RWPE2 (cell line): ENCODE results near the gene SNRPF.

Experiments
- ATAC-seq: fragments of 200-7000 bp; cut with Tn5 transposase; 3 replicates; pipeline ENCODE4 v1.9.1; 2021; ENCODE audit warnings: low read depth
- DNase-seq: peaks from one replicate; pipeline ENCODE4 v3.0.0-alpha.2; 2020; ENCODE audit warnings: low spot score
- H3K27ac ChIP-seq: fragments of 450-650 bp; 2 replicates; pipeline ENCODE4 v1.5.1; 2017; ENCODE audit warnings: mild to moderate bottlenecking; ENCODE audit not compliant: poor library complexity, severe bottlenecking
- H3K27me3 ChIP-seq: fragments of 250-450 bp; sonication (Bioruptor Pico); 2 replicates; pipeline ENCODE4 v1.5.1; 2021; ENCODE audit warnings: mild to moderate bottlenecking, moderate library complexity; ENCODE audit not compliant: insufficient read depth, poor library complexity, severe bottlenecking
- H3K36me3 ChIP-seq: fragments of 250-450 bp; sonication (Bioruptor Pico); 2 replicates; pipeline ENCODE4 v1.5.1; 2020; ENCODE audit warnings: low read depth, mild to moderate bottlenecking, moderate library complexity
- H3K4me1 ChIP-seq: fragments of 250-450 bp; sonication (Bioruptor Pico); 2 replicates; pipeline ENCODE4 v1.5.1; 2021; ENCODE audit warnings: mild to moderate bottlenecking, moderate library complexity; ENCODE audit not compliant: insufficient read depth, poor library complexity, severe bottlenecking
- H3K4me3 ChIP-seq: fragments of 250-450 bp; sonication (Bioruptor Pico); 2 replicates; pipeline ENCODE4 v1.5.1; 2021; ENCODE audit warnings: mild to moderate bottlenecking, moderate library complexity; ENCODE audit not compliant: severe bottlenecking
- H3K9me3 ChIP-seq: fragments of 250-450 bp; sonication (Bioruptor Pico); 2 replicates; pipeline ENCODE4 v1.5.1; 2021; ENCODE audit warnings: mild to moderate bottlenecking, moderate library complexity; ENCODE audit not compliant: severe bottlenecking
- CTCF ChIP-seq: fragments of 450-650 bp; IDR thresholded peaks from one replicate; pipeline ENCODE4 v1.5.1; 2017; ENCODE audit warnings: mild to moderate bottlenecking, moderate library complexity; ENCODE audit not compliant: poor library complexity, severe bottlenecking

SNRPF gene

GRCh38 chr12:95820096-95820703 lies 38.6 kb upstream of the SNRPF start:
- Histone ChIP-seq H3K36me3 (no peaks in the 10 kb centered on the region), H3K27me3 (peaks cover 6% of the 10 kb centered on the region), H3K27ac (no peak overlapping the region), H3K4me3 (no peak overlapping the region), H3K9me3 (no peaks in the 10 kb centered on the region), H3K4me1 (no peaks in the 10 kb centered on the region)
- peak; percentile 87 for TF ChIP-seq CTCF
- ATAC-seq = peak; percentile 50; the same call in 1 of the 3 replicates
- no peak for DNase-seq

- Histone ChIP-seq H3K9me3 (no peaks in the 10 kb centered on the region), H3K36me3 (no peaks in the 10 kb centered on the region), H3K4me1 (no peaks in the 10 kb centered on the region), H3K4me3 (no peak overlapping the region), H3K27me3 (peaks cover 19% of the 10 kb centered on the region), H3K27ac (no peak overlapping the region)
- ATAC-seq (no peak), DNase-seq (no peak)
- TF ChIP-seq CTCF = no peak
Observed at GRCh38 chr12:95829395-95829794, 29.4 kb upstream of the SNRPF start.

DNA sequence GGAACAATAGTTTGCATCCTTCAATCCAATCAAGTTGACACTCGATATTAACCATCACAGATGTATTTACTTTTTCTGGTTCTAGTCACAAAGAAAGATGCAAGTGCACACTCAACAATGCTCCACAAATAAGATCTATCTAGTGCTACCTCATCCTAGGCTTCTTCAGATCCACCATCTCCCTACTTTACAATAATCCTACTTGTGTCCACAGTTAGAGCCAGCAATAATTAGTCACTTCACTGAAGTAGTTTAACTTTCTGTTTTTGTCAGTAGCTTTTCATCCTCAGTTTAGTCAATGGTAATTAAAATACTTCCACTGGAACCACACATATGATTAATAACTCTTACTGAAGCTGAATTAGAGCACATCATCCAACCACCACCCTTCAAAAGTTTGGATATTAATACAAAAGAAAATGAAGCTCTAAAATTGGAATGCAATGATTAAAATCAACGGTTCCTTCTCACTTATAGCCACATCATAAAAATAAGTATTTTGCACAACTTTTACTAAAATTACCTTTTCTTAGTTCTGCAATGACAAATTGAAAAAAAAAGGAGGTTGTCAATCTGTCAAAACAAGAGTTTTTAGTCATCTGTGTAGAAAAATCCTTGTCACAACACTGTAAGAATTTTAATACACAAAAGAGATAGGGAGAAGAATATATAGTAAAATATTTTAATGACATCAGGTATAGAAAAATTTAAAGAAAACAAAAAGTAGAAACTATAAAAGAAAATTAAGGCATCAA lies 28.2 kb upstream of the SNRPF start:
- H3K36me3 ChIP-seq = no peaks in the 10 kb centered on the region
- no peaks in the 10 kb centered on the region for H3K4me1 ChIP-seq
- H3K4me3 ChIP-seq = no peak overlapping the region
- H3K27ac ChIP-seq = no peak overlapping the region
- H3K9me3 ChIP-seq = no peaks in the 10 kb centered on the region
- peaks cover 19% of the 10 kb centered on the region for H3K27me3 ChIP-seq
- TF ChIP-seq CTCF = no peak
- DNase-seq (no peak), ATAC-seq (no peak)

DNA sequence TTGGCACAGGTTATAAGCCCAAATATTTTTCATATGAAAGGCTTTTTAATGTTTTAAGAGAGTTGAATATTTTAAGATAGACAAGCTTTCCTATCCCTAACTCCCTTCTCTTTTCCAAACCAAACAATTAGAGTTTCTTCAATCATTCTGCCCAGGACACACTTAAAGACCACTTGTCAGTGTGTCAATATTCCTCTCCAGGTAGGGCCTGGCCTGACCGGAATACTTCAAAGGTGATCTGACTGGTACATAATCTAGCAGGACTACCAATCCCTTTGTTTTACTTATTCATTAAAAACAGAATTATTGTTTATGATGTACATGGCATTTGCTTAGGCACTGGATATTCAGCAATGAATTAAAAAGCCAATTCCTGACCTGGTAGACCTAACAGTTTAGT lies 24.2 kb upstream of the SNRPF start:
- Histone ChIP-seq H3K9me3 (no peaks in the 10 kb centered on the region), H3K27ac (no peak overlapping the region), H3K36me3 (no peaks in the 10 kb centered on the region), H3K4me1 (peaks cover 20% of the 10 kb centered on the region), H3K27me3 (peaks cover 25% of the 10 kb centered on the region), H3K4me3 (no peak overlapping the region)
- no peak for TF ChIP-seq CTCF
- ATAC-seq (no peak), DNase-seq (no peak)

DNA sequence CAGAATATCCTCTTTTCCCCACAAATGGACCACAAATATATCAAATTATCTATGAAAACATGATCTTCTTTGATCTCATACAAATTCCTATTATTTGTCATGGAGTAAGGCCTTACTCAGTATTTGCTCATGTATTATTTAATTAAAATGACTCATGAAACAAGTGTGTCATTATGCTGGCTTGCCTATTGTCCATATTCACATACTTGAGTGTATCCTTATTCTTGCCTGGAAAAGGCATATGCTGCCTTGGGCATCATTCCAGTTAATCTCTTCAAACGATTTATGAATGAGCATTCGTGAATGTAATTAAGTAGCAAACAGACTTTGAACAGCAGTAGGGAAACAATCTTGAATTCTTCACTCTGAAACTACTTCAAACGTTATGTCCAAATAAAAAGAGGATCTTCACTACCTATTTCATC lies 22.6 kb upstream of the SNRPF start:
- peak; percentile 96 for ATAC-seq
- Histone ChIP-seq H3K9me3 (no peaks in the 10 kb centered on the region), H3K36me3 (no peaks in the 10 kb centered on the region), H3K27me3 (peaks cover 12% of the 10 kb centered on the region), H3K4me3 (no peak overlapping the region), H3K4me1 (peaks cover 20% of the 10 kb centered on the region), H3K27ac (no peak overlapping the region)
- no peak for DNase-seq
- no peak for TF ChIP-seq CTCF
